ENCODE measurements around the gene RIPOR3.

RIPOR3 gene

DNA sequence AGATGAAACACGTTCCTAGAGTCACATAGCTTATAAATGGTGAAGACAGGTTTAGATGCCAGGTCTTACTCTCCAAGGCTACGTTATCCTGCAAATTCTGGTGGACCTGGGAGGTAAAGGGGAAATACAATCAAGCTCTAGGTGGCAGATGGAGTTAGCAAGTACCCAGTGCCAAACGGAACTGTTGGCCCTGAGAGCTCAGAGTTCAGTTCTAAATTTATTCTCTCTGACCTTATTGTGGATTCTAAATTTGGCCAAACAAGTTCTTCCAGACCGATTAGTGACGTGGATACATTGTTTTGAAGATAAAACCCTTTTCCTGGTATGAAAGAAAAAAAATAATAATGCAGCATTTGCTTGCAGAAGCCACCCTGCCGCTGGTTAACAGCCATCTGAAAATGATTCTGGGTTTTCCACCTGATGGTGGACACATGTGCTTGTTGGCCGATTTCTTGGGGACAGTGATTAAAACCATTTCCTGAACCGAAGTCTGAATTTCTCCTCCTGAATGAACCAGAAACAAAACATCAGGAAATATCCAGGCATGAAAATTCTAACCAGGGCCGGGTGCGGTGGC is 32.5 kb downstream of the RIPOR3 start:
- no peak for DNase-seq

DNA sequence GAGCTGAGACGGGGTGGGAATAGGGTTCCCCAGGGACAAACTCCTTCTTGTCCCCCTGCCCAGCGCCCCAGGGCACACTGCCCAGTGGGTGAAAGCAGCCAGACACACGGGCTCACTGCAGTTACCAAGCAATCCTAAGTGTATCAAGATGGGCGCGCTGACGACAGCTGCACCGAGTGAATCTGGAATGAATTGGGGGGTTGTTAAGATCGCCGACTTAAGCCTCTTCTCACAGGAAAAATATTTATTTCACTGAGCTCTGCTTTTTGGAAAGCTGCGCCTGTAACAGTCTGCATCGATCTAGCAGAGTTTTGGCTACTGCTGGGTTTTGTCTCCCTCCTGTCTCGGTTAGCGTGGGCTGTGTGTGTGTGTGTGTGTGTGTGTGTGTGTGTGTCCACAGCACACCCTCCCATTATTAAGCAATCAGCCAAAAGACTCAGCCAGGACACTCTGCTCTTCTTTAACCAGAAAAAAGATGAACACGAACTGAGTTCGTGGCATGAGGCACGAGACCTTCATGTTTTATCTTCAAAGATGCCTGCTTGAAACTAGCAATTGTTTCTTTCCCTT is 35.9 kb downstream of the RIPOR3 start:
- peak; percentile 92 for DNase-seq

- DNase-seq, result peak; percentile 61
Measured at GRCh38 chr20:50654904-50655303, 36.4 kb downstream of the RIPOR3 start.

DNA sequence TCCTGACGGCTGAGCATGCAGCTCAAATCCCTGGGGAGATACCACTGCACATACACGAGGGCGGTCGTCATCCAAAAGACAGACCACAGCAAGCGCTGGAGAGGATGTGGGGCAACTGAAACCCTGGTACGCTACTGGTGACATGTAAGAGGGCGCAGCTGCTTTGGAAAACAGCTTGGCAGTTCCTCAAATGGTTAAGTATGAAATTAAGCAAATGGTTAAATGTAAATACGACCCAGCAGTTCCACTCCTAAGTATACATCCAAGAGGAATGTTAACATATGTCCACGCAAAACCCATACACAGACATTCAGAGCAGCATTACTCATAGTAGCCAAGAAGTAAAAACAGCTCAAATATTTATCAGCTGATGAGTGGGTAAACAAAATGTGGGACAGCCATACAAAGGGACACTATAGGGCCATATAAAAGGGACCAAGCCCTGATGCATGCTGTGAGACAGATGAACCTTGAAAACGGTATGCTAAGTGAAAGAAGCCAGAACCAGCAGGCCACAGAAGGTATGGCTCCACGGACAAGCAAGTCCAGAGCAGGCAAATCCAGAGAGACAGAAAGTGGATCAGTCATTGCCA is 38.5 kb downstream of the RIPOR3 start:
- DNase-seq, result no peak

DNA sequence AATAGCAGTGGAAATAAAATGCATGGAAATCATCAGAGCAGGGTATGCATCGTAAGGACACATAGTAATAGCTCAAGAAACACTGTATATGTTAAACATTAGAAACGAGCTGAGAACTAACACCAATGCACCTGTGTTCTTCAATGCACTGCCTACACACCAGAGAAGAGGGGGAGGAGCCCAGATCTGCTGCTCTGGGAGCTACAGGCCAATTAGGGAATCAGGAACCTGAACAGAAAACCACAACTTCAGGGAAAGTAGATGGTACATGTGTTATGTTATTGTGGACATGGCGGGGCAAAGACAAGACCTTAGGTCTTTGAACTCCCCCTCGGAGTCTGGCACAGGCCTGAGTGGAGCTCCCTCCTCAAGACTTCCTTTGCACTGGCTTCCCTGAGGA is 39.7 kb downstream of the RIPOR3 start:
- no peak for DNase-seq

DNA sequence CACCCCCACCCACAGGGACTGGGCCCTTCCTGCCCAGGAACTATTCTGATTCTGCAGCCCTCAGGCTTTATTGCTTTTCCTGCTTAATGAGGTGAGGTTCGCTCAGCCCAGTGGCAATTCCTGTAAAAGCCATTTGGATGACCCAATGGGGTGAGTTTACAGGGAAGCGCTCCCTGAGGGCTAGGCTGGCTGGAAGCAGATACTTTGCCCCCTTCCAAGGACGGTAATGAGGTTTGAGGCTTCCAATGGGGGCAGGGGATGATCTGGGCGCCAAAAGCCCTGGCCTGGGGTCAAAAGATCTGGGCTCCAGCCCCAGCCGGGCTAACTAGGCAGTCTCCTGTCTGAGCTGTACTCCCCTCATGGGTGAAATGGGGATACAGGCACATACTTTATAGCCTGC is 41.8 kb downstream of the RIPOR3 start:
- no peak for DNase-seq

DNA sequence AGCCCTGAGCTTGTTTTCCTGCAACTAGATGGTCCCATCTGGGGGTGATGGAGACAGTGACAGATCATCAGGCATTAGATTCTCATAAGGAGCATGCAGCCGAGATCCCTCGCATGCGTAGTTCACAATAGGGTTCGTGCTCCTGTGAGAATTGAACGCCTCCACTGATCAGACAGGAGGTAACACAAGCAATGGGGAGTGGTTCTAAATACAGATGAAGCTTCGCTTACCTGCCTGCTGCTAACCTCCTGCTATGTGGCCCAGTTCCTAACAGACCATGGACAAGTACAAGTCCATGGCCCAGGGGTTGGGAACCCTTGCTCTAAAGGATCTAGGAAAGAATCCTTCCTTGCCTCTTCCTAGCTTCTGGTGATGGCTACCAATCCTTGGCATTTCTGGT is 42.7 kb downstream of the RIPOR3 start:
- DNase-seq, result no peak

GRCh38 chr20:50646483-50646996 is 44.8 kb downstream of the RIPOR3 start:
- no peak for DNase-seq

DNA sequence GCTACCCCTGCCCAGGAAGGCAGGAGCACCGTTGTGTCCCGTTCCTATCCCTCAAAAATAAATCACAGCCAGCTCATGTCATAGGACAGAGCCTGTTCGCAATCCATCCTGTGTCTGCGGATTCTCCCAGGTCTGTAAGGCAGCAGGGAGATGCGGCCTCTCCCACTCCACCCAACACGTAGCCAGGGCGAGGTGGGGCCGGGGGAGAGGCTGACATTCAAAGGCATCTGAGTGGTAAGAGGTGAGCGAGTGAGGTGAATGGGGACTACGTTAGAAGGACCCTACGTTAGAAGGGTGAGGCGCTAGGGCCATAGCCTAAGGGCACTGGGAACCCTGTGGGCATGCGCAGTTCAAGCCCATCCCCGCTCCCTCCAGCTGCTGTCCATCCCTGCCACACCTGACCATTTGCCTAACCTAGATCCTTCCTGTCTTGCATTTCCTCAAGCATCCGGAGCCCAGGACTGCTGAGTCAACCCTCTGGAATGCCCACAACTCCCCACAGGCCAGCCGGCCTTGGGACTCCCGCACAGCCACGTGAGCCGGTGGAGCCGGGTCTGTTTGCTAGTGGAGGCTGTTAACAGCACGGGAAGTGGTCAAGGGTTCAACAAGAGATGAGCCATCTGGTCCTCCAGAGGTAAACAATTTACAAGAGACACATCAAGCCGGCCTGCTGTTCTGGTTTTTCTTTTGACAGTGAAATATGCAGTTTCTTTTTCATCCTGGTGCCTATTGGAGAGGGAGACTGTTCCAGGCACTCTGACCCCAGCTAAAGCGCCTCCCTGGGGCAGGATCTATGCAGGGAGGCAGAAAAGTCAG is 45.9 kb downstream of the RIPOR3 start:
- peak; percentile 12 for DNase-seq

GRCh38 chr20:50642288-50642803 is 49.0 kb downstream of the RIPOR3 start:
- DNase-seq, result no peak

DNA sequence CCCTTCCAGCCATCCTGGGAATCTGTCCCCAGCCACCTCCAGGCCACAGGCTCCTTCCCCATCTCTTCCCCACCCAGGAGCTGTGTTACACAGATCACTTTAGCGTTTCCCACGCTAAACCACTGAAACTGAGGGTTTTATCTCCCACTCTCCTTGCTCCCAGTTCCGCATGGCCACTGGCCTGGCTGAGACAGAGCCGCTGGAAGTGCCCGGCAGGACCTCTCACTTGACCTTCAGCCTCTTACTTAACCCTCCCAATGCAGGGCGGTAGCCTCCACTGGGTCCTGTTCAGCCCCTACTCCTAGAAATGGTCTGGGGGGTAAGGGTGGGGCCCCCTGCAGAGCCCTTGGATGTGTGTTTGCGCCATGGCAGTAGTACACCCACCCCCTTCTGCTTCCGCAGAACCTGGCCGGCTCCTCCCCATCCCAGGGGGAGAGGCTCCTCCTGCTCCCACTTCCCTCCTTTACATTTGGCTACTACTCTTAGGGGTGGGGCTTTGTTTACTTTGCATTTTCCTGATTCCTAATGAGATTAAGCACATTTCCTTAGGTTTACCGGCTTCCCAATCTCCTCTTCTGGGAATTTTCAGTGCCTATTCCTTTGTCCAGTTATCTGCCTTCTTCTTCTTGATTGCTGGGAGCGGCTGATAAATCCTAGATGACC is 49.6 kb downstream of the RIPOR3 start:
- DNase-seq, result peak; percentile 21

DNA sequence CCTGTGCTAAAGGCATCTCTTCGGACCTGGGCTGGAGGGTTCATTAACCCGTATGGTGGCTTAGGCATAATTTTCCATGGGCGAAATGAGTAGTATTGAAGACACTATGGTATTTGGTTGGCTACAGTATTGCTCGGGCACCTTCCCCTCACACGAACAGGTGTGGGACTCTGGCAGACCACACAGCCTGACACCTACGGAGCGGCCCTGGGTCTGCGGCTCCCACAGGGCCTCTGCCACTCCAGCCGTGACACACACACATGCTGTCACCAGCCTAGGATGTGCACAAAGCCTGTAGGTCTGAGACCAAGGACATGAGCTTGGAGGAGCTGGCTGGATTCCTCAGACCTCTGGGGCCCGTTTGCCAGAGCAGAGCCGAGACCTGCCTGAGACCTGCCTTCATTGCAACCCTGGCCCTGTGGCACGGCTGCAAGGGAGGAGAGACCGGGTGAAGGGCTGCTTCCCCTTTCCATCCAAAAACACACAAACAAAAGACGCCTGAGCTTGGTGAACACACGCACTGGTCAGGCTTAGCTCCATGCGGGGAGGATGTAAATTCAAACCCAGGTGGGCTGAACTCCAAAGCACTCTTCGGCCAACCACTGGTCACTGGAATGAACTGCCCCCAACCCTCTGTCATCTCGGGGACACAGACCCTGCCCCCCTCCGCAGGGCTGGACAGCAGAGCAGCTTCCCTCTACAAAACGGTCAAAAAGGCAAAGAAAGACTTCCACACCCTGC is 51.2 kb downstream of the RIPOR3 start:
- DNase-seq, result peak; percentile 19

- peak; percentile 25 for DNase-seq
Measured at GRCh38 chr20:50638015-50638847, 53.1 kb downstream of the RIPOR3 start.

- DNase-seq, result peak; percentile 49
Measured at GRCh38 chr20:50636601-50637540, 54.5 kb downstream of the RIPOR3 start.

DNA sequence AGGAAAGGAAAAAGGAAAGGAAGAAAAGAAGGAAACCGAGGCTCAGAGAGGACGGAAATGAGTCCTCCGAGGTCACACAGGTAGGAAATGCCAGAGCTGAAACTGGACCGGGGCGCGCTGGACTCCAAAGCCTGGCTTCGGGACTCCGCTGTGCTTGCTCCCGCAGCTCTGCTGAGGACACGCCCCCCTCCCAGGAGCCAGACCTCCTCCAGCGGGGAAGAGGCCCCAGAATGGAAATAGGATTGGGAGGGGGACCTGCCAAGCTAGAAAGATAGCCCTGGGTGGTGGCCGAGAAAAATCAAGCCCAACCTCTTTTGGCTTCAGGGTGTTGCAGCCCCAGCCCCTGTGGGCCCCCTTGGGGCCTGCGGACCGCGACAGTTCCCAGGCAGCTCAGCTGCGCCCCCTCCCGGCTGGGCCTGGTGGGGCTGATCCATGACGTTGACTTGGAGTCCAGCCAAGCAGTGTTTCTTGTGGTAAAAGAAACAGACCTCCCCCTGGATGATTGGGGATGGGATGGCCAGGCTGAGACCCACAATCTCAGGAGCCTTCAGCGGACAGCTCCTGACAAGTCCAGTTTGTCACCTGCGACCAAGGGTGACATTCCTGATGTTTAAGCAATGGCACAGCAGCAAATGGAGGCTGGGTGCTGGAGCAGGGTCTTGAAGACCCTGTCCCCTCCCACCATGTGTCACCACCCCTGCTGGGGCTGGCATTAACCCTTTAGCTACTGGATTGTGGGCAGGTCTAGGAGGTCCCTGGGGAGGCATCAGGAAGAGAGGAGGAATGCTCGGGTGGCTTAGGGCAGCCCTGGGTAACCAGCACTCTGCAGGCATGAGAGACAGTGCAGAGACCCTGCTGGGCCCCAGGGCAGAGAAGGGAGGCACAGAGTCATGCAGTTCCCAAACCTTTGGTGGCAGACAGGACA is 55.4 kb downstream of the RIPOR3 start:
- DNase-seq, result peak; percentile 78

- DNase-seq, result no peak
Measured at GRCh38 chr20:50635014-50635557, 56.3 kb downstream of the RIPOR3 start.

DNA sequence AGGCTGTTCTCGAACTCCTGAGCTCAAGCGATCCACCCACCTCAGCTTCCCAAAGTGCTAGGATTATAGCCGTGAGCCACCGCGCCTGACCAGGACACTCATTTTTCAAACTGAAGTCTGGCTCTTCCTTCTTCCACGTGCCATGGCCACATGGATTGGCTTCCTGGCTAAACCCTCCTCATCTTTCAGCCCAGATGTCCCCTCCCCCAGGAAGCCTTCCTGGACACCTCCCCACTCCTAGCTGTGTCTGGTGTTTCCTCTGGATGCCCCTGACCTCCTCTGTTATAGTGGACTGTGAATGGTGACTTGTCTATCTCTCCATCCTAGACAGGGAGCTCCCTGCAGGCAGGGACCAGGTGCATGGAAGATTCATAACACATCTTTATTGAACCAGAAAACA is 57.2 kb downstream of the RIPOR3 start:
- DNase-seq, result no peak

DNA sequence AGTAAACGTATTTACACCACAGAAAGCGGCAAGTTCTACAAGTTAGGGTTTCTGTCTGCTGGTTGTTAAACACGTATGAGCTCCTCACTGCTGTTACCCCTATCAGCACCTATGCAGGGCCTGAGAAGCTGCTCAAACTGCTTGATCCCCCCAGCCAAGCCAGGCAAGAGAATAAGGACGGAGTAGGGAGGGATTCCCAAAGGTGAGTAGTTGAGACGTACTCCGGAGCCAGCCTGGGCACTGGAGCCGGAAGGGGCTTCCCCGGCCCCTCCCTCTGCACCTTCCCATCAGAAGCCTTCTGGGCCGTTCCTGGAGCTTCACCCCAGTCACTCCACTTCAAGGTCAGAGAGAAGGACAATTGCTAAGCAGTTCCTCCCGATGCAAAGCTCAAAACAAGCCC is 58.0 kb downstream of the RIPOR3 start:
- no peak for DNase-seq

DNA sequence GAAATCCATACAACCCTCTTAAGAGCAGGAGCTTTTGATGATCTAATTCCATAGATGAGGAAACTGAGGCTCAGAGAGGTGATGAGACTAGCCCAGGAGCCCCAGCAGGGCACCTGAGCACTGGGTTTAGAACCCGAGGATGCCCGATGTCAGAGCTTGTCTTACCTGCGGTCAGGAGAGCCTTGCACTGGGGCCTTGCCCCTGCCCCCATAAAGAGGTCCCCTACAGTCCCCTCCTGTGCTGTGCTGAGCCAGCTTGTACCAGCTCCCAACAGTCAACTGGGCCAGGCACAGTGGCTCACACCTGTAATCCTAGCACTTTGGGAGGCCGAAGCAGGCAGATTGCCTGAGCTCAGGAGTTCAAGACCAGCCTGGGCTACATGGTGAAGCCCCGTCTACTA is 58.6 kb downstream of the RIPOR3 start:
- no peak for DNase-seq

Measured in left hindlimb (tissue), 1 donor.